Measurements from ENCODE around the gene SMURF2. TPM values are rescaled to one million over a fixed set of nuclear protein-coding genes. Genes with fewer than 3 reads are reported as not detected.

Gene SMURF2
- total RNA-seq, 1 experiment from 2014 or later, result 23.0 TPM

DNA sequence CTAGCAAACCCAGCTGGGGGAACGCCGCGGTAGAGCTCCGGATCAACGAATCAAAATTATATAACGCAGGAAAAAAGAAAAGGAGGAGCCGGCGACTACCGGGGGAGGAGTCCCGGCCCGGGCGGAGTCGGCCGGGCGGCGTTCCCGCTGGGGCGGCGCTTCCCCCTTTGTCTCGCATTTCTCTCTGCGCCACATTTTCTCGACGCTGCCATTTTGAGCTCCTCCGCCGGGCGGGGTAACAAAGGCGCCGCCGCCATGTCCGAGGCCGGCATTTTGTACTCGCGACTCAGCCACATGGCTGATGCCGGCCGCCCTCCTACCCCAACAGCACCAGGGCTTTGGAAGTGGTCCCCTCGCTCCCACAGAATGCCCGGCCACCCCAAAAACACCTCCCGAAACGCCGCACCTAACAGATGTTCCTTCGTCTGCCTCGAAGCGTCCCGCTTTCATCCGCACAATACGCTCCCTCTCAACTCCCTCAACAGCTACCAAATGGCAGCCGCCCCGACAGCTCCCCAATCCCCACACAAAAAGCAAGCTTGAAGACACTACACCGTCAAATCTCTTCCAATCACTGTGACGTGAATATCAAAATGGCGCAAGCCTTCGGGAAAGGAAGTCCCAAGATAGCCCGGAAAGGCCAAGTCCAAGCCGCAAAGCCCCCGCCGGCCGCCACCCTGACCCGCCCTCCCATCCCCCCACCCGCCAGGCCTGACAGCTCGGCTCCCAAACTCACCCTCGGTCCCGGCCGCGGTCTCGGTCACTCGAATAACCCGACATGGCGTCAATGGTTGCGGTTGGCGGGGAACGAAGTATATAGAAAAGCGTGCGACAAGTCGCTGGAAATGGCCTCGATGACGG, 156.5 kb downstream of the SMURF2 start (continued):
- TF ChIP-seq, protein P1, sequence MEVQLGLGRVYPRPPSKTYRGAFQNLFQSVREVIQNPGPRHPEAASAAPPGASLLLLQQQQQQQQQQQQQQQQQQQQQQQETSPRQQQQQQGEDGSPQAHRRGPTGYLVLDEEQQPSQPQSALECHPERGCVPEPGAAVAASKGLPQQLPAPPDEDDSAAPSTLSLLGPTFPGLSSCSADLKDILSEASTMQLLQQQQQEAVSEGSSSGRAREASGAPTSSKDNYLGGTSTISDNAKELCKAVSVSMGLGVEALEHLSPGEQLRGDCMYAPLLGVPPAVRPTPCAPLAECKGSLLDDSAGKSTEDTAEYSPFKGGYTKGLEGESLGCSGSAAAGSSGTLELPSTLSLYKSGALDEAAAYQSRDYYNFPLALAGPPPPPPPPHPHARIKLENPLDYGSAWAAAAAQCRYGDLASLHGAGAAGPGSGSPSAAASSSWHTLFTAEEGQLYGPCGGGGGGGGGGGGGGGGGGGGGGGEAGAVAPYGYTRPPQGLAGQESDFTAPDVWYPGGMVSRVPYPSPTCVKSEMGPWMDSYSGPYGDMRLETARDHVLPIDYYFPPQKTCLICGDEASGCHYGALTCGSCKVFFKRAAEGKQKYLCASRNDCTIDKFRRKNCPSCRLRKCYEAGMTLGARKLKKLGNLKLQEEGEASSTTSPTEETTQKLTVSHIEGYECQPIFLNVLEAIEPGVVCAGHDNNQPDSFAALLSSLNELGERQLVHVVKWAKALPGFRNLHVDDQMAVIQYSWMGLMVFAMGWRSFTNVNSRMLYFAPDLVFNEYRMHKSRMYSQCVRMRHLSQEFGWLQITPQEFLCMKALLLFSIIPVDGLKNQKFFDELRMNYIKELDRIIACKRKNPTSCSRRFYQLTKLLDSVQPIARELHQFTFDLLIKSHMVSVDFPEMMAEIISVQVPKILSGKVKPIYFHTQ (CRISPR knock-in tag; IDR thresholded peaks at IDR 0.05), result peak; percentile 89
- no peak for TF ChIP-seq TCF7 (CRISPR knock-in tag; IDR thresholded peaks at IDR 0.05; ENCODE audit: low read depth)
- peak; percentile 80; the same call in 1 of the 2 replicates for TF ChIP-seq ZNF416 (CRISPR knock-in tag; IDR thresholded peaks at IDR 0.05)
- TF ChIP-seq, protein P2, sequence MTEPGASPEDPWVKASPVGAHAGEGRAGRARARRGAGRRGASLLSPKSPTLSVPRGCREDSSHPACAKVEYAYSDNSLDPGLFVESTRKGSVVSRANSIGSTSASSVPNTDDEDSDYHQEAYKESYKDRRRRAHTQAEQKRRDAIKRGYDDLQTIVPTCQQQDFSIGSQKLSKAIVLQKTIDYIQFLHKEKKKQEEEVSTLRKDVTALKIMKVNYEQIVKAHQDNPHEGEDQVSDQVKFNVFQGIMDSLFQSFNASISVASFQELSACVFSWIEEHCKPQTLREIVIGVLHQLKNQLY (CRISPR knock-in tag; IDR thresholded peaks at IDR 0.05), result no peak
- TF ChIP-seq PRRX2 (CRISPR knock-in tag; IDR thresholded peaks at IDR 0.05), result peak; percentile 79; the same call in 1 of the 2 replicates
- TF ChIP-seq FOXK1 (CRISPR knock-in tag; IDR thresholded peaks at IDR 0.05), result peak; percentile 46; the same call in 1 of the 2 replicates
- TF ChIP-seq CREM (CRISPR knock-in tag; IDR thresholded peaks at IDR 0.05), result peak; percentile 42; the same call in 1 of the 2 replicates
- TF ChIP-seq, protein P3, sequence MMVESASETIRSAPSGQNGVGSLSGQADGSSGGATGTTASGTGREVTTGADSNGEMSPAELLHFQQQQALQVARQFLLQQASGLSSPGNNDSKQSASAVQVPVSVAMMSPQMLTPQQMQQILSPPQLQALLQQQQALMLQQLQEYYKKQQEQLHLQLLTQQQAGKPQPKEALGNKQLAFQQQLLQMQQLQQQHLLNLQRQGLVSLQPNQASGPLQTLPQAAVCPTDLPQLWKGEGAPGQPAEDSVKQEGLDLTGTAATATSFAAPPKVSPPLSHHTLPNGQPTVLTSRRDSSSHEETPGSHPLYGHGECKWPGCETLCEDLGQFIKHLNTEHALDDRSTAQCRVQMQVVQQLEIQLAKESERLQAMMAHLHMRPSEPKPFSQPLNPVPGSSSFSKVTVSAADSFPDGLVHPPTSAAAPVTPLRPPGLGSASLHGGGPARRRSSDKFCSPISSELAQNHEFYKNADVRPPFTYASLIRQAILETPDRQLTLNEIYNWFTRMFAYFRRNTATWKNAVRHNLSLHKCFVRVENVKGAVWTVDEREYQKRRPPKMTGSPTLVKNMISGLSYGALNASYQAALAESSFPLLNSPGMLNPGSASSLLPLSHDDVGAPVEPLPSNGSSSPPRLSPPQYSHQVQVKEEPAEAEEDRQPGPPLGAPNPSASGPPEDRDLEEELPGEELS (CRISPR knock-in tag; IDR thresholded peaks at IDR 0.05), result no peak
- peak; percentile 49; the same call in 1 of the 2 replicates for TF ChIP-seq RORB (CRISPR knock-in tag; IDR thresholded peaks at IDR 0.05)
- TF ChIP-seq SP1 (CRISPR knock-in tag; conservative IDR thresholded peaks at IDR 0.05), result no peak
- TF ChIP-seq, protein P4, sequence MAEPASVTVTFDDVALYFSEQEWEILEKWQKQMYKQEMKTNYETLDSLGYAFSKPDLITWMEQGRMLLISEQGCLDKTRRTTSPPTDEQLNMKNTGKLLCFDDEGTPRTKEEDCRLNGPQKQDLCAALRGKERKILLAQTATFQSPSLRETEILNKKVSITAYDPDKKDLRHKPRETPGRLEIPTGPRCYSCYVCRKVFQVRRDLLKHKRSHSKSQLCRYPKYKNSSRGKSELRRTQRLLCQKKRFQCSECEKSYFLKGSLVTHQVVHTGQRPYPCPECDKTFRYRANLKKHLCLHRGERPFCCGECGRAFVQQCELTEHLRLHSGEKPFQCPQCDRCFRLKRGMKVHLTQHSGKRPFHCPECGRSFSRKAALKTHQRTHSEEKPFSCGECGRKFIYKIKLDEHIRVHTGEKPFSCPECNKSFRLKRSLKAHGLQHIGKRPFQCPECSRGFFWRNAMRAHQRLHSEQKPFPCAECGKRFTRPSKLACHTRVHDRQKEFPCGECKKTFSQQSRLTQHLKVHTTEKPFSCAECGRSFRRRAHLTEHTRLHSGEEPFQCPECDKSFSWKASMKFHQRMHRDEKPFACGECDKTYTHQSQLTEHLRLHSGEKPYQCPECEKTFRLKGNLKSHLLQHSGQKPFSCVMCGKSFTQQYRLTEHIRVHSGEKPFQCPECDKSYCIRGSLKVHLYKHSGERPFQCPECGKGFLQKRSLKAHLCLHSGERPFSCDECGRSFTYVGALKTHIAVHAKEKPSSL (CRISPR knock-in tag; conservative IDR thresholded peaks at IDR 0.05), result peak; percentile 64; the same call in 1 of the 2 replicates
- TF ChIP-seq ZNF138 (CRISPR knock-in tag; conservative IDR thresholded peaks at IDR 0.05), result no peak
- TF ChIP-seq HMGA2 (CRISPR knock-in tag; IDR thresholded peaks at IDR 0.05), result peak; percentile 22; the same call in 1 of the 2 replicates
- no peak for TF ChIP-seq ESRRA (CRISPR knock-in tag; IDR thresholded peaks at IDR 0.05; ENCODE audit: borderline replicate concordance)
- peak; percentile 88 for TF ChIP-seq NFATC4 (CRISPR knock-in tag; IDR thresholded peaks at IDR 0.05)
- TF ChIP-seq SMAD4 (CRISPR knock-in tag; IDR thresholded peaks at IDR 0.05), result no peak
- no peak for TF ChIP-seq IRF2 (CRISPR knock-in tag; IDR thresholded peaks at IDR 0.05; ENCODE audit: borderline replicate concordance, low read depth)
- TF ChIP-seq ETV6 (CRISPR knock-in tag; IDR thresholded peaks at IDR 0.05), result no peak
- TF ChIP-seq FOXP1 (CRISPR knock-in tag; IDR thresholded peaks at IDR 0.05; ENCODE audit: borderline replicate concordance), result no peak
- TF ChIP-seq, protein P5, sequence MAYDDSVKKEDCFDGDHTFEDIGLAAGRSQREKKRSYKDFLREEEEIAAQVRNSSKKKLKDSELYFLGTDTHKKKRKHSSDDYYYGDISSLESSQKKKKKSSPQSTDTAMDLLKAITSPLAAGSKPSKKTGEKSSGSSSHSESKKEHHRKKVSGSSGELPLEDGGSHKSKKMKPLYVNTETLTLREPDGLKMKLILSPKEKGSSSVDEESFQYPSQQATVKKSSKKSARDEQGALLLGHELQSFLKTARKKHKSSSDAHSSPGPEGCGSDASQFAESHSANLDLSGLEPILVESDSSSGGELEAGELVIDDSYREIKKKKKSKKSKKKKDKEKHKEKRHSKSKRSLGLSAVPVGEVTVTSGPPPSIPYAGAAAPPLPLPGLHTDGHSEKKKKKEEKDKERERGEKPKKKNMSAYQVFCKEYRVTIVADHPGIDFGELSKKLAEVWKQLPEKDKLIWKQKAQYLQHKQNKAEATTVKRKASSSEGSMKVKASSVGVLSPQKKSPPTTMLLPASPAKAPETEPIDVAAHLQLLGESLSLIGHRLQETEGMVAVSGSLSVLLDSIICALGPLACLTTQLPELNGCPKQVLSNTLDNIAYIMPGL (CRISPR knock-in tag; IDR thresholded peaks at IDR 0.05), result 0 out of 2 replicates have a peak, but pooled peaks have one; percentile 19
- no peak for TF ChIP-seq TP53 (CRISPR knock-in tag; IDR thresholded peaks at IDR 0.05)
- no peak for TF ChIP-seq ZNF423 (CRISPR knock-in tag; IDR thresholded peaks at IDR 0.05)
- TF ChIP-seq, protein P6, sequence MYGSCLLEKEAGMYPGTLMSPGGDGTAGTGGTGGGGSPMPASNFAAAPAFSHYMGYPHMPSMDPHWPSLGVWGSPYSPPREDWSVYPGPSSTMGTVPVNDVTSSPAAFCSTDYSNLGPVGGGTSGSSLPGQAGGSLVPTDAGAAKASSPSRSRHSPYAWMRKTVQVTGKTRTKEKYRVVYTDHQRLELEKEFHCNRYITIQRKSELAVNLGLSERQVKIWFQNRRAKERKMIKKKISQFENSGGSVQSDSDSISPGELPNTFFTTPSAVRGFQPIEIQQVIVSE (CRISPR knock-in tag; IDR thresholded peaks at IDR 0.05; ENCODE audit: borderline replicate concordance), result peak; percentile 77; the same call in 1 of the 2 replicates
- TF ChIP-seq, protein P7, sequence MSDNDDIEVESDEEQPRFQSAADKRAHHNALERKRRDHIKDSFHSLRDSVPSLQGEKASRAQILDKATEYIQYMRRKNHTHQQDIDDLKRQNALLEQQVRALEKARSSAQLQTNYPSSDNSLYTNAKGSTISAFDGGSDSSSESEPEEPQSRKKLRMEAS (CRISPR knock-in tag; IDR thresholded peaks at IDR 0.05), result peak; percentile 76; the same call in 1 of the 2 replicates
- TF ChIP-seq JAZF1 (CRISPR knock-in tag; IDR thresholded peaks at IDR 0.05), result no peak
- peak; percentile 68; the same call in 1 of the 2 replicates for TF ChIP-seq ZNF671 (CRISPR knock-in tag; IDR thresholded peaks at IDR 0.05)
- TF ChIP-seq GRHL2 (CRISPR knock-in tag; IDR thresholded peaks at IDR 0.05; ENCODE audit: insufficient replicate concordance, severe bottlenecking), result no peak

Data from WTC11 (cell line).